ENCODE data around the gene UFD1. TPM values are rescaled to one million over a fixed set of nuclear protein-coding genes. Genes with fewer than 3 reads are reported as not detected.
A peak's percentile ranks its signal among the peaks of the same experiment; 100 is the strongest.

UFD1 gene
- total and polyA plus RNA-seq, 9 donors = 27.8 to 58.8 (median 44.4) TPM

GRCh38 chr22:19497245-19497644, 18.3 kb upstream of the UFD1 start:
- 85% methylated on average over 2 of the region's 3 CpGs for WGBS (ENCODE audit: insufficient coverage)
- Histone ChIP-seq H3K27ac (ENCODE audit: low read length) (peak overlapping the region; percentile 56), H3K36me3 (ENCODE audit: control insufficient read depth, insufficient read depth, low read length) (peaks cover 21% of the 10 kb centered on the region), H3K9me3 (replicated peaks; ENCODE audit: control insufficient read depth, low read depth, low read length) (no peaks in the 10 kb centered on the region), H3K4me3 (ENCODE audit: low read length) (no peak overlapping the region), H3K4me1 (ENCODE audit: control insufficient read depth, insufficient read depth, low read length) (peaks cover 12% of the 10 kb centered on the region), H3K27me3 (ENCODE audit: control insufficient read depth, insufficient read depth, low read length) (no peaks in the 10 kb centered on the region)
- peak; percentile 79 for DNase-seq

GRCh38 chr22:19496324-19496630, 17.3 kb upstream of the UFD1 start:
- H3K9me3 ChIP-seq (replicated peaks; ENCODE audit: control insufficient read depth, low read depth, low read length) = no peaks in the 10 kb centered on the region
- no peak overlapping the region for H3K27ac ChIP-seq (ENCODE audit: low read length)
- H3K4me1 ChIP-seq (ENCODE audit: control insufficient read depth, insufficient read depth, low read length) = peaks cover 12% of the 10 kb centered on the region
- H3K27me3 ChIP-seq (ENCODE audit: control insufficient read depth, insufficient read depth, low read length) = no peaks in the 10 kb centered on the region
- H3K4me3 ChIP-seq (ENCODE audit: low read length) = no peak overlapping the region
- H3K36me3 ChIP-seq (ENCODE audit: control insufficient read depth, insufficient read depth, low read length) = peaks cover 21% of the 10 kb centered on the region
- DNase-seq = no peak
- no CpG with 5 or more reads among the region's 3 CpGs for WGBS (ENCODE audit: insufficient coverage)

- no peak overlapping the region for H3K27ac ChIP-seq (ENCODE audit: low read length)
- no peaks in the 10 kb centered on the region for H3K27me3 ChIP-seq (ENCODE audit: control insufficient read depth, insufficient read depth, low read length)
- no peak overlapping the region for H3K4me3 ChIP-seq (ENCODE audit: low read length)
- DNase-seq = peak; percentile 40
- peaks cover 21% of the 10 kb centered on the region for H3K36me3 ChIP-seq (ENCODE audit: control insufficient read depth, insufficient read depth, low read length)
- no peaks in the 10 kb centered on the region for H3K9me3 ChIP-seq (replicated peaks; ENCODE audit: control insufficient read depth, low read depth, low read length)
- peaks cover 12% of the 10 kb centered on the region for H3K4me1 ChIP-seq (ENCODE audit: control insufficient read depth, insufficient read depth, low read length)
- 58% methylated on average over 2 of the region's 5 CpGs for WGBS (ENCODE audit: insufficient coverage)
Observed at GRCh38 chr22:19495562-19496323, 16.8 kb upstream of the UFD1 start.

- no peak for DNase-seq
- no peak overlapping the region for H3K4me3 ChIP-seq (ENCODE audit: low read length)
- H3K36me3 ChIP-seq (ENCODE audit: control insufficient read depth, insufficient read depth, low read length) = peaks cover 21% of the 10 kb centered on the region
- H3K27ac ChIP-seq (ENCODE audit: low read length) = no peak overlapping the region
- H3K4me1 ChIP-seq (ENCODE audit: control insufficient read depth, insufficient read depth, low read length) = peaks cover 12% of the 10 kb centered on the region
- no peaks in the 10 kb centered on the region for H3K9me3 ChIP-seq (replicated peaks; ENCODE audit: control insufficient read depth, low read depth, low read length)
- H3K27me3 ChIP-seq (ENCODE audit: control insufficient read depth, insufficient read depth, low read length) = no peaks in the 10 kb centered on the region
- WGBS (ENCODE audit: insufficient coverage) = 88% methylated on average over 3 of the region's 6 CpGs
Observed at GRCh38 chr22:19494676-19495173, 15.7 kb upstream of the UFD1 start.

- WGBS (ENCODE audit: insufficient coverage) = 96% methylated on average over 5 of the region's 8 CpGs
- H3K36me3 ChIP-seq (ENCODE audit: control insufficient read depth, insufficient read depth, low read length) = peaks cover 21% of the 10 kb centered on the region
- DNase-seq = no peak
- no peak overlapping the region for H3K4me3 ChIP-seq (ENCODE audit: low read length)
- H3K27ac ChIP-seq (ENCODE audit: low read length) = no peak overlapping the region
- no peaks in the 10 kb centered on the region for H3K27me3 ChIP-seq (ENCODE audit: control insufficient read depth, insufficient read depth, low read length)
- H3K4me1 ChIP-seq (ENCODE audit: control insufficient read depth, insufficient read depth, low read length) = peaks cover 12% of the 10 kb centered on the region
- H3K9me3 ChIP-seq (replicated peaks; ENCODE audit: control insufficient read depth, low read depth, low read length) = no peaks in the 10 kb centered on the region
Observed at GRCh38 chr22:19494001-19494560, 15.1 kb upstream of the UFD1 start.

- H3K4me3 ChIP-seq (ENCODE audit: low read length) = no peak overlapping the region
- H3K4me1 ChIP-seq (ENCODE audit: control insufficient read depth, insufficient read depth, low read length) = peaks cover 11% of the 10 kb centered on the region
- WGBS (ENCODE audit: insufficient coverage) = 100% methylated on average over 3 of the region's 6 CpGs
- no peak for DNase-seq
- H3K27ac ChIP-seq (ENCODE audit: low read length) = no peak overlapping the region
- peaks cover 18% of the 10 kb centered on the region for H3K36me3 ChIP-seq (ENCODE audit: control insufficient read depth, insufficient read depth, low read length)
- no peaks in the 10 kb centered on the region for H3K27me3 ChIP-seq (ENCODE audit: control insufficient read depth, insufficient read depth, low read length)
- no peaks in the 10 kb centered on the region for H3K9me3 ChIP-seq (replicated peaks; ENCODE audit: control insufficient read depth, low read depth, low read length)
Observed at GRCh38 chr22:19492504-19493174, 13.6 kb upstream of the UFD1 start.

- no CpG with 5 or more reads among the region's 5 CpGs for WGBS (ENCODE audit: insufficient coverage)
- H3K27me3 ChIP-seq (ENCODE audit: control insufficient read depth, insufficient read depth, low read length) = no peaks in the 10 kb centered on the region
- H3K4me1 ChIP-seq (ENCODE audit: control insufficient read depth, insufficient read depth, low read length) = no peaks in the 10 kb centered on the region
- no peak overlapping the region for H3K4me3 ChIP-seq (ENCODE audit: low read length)
- peaks cover 12% of the 10 kb centered on the region for H3K36me3 ChIP-seq (ENCODE audit: control insufficient read depth, insufficient read depth, low read length)
- no peak overlapping the region for H3K27ac ChIP-seq (ENCODE audit: low read length)
- H3K9me3 ChIP-seq (replicated peaks; ENCODE audit: control insufficient read depth, low read depth, low read length) = no peaks in the 10 kb centered on the region
- no peak for DNase-seq
Observed at GRCh38 chr22:19490628-19491230, 11.7 kb upstream of the UFD1 start.

GRCh38 chr22:19488884-19489843, 10.2 kb upstream of the UFD1 start:
- H3K4me1 ChIP-seq (ENCODE audit: control insufficient read depth, insufficient read depth, low read length) = no peaks in the 10 kb centered on the region
- no peaks in the 10 kb centered on the region for H3K27me3 ChIP-seq (ENCODE audit: control insufficient read depth, insufficient read depth, low read length)
- WGBS (ENCODE audit: insufficient coverage) = no CpG with 5 or more reads among the region's 7 CpGs
- H3K9me3 ChIP-seq (replicated peaks; ENCODE audit: control insufficient read depth, low read depth, low read length) = no peaks in the 10 kb centered on the region
- H3K36me3 ChIP-seq (ENCODE audit: control insufficient read depth, insufficient read depth, low read length) = peaks cover 19% of the 10 kb centered on the region
- no peak overlapping the region for H3K27ac ChIP-seq (ENCODE audit: low read length)
- DNase-seq = peak; percentile 71
- H3K4me3 ChIP-seq (ENCODE audit: low read length) = no peak overlapping the region

- no CpG with 5 or more reads among the region's 2 CpGs for WGBS (ENCODE audit: insufficient coverage)
- H3K4me1 ChIP-seq (ENCODE audit: control insufficient read depth, insufficient read depth, low read length) = no peaks in the 10 kb centered on the region
- no peaks in the 10 kb centered on the region for H3K9me3 ChIP-seq (replicated peaks; ENCODE audit: control insufficient read depth, low read depth, low read length)
- no peaks in the 10 kb centered on the region for H3K27me3 ChIP-seq (ENCODE audit: control insufficient read depth, insufficient read depth, low read length)
- no peak overlapping the region for H3K4me3 ChIP-seq (ENCODE audit: low read length)
- H3K36me3 ChIP-seq (ENCODE audit: control insufficient read depth, insufficient read depth, low read length) = peaks cover 18% of the 10 kb centered on the region
- no peak for DNase-seq
- no peak overlapping the region for H3K27ac ChIP-seq (ENCODE audit: low read length)
Observed at GRCh38 chr22:19488285-19488684, 9.3 kb upstream of the UFD1 start.

All from muscle of leg (tissue), 11 donors.